GM12865 (cell line): ENCODE results near the gene ADAMTS7.

Experiments
- DNase-seq: peaks from one replicate; pipeline ENCODE4 v3.0.0; 2010; ENCODE audit warnings: low read depth
- H3K4me3 ChIP-seq: 2 replicates; pipeline ENCODE4 v1.5.1; 2011; ENCODE audit warnings: mild to moderate bottlenecking, low read depth, low read length, control low read depth
- CTCF ChIP-seq: IDR thresholded peaks from 2 replicates; pipeline ENCODE4 v1.5.1; 2011; ENCODE audit warnings: low read length, control low read depth, low read depth, inconsistent platforms; ENCODE audit not compliant: insufficient read depth; ENCODE audit errors: missing control alignments

Gene ADAMTS7

GRCh38 chr15:78811124-78811824 is at the start of gene ADAMTS7:
Gene ADAMTS7, minus strand, starts transcription at chr15:78811464. Its CDS starts 244 bp downstream, at chr15:78811220.
- peak within 1 kb of the TSS; percentile 56 for H3K4me3 ChIP-seq
- peak; percentile 82 for DNase-seq
- TF ChIP-seq CTCF, result peak; percentile 78

GRCh38 chr15:78859971-78860719 is 48.9 kb upstream of the ADAMTS7 start:
- DNase-seq, result peak; percentile 87
- H3K4me3 ChIP-seq, result peak overlapping the region; percentile 50

GRCh38 chr15:78855746-78856145 is 44.5 kb upstream of the ADAMTS7 start:
- TF ChIP-seq CTCF, result no peak

More at GRCh38 chr15:78859971-78860719, 48.9 kb upstream of the ADAMTS7 start:
- TF ChIP-seq CTCF, result peak; percentile 48

GRCh38 chr15:78854833-78855372 is 43.6 kb upstream of the ADAMTS7 start:
- H3K4me3 ChIP-seq, result no peak overlapping the region
- DNase-seq, result no peak
- TF ChIP-seq CTCF, result no peak

More at GRCh38 chr15:78855746-78856145, 44.5 kb upstream of the ADAMTS7 start:
- no peak for DNase-seq
- H3K4me3 ChIP-seq, result no peak overlapping the region

GRCh38 chr15:78853500-78853899 is 42.2 kb upstream of the ADAMTS7 start:
- DNase-seq, result no peak
- no peak for TF ChIP-seq CTCF
- no peak overlapping the region for H3K4me3 ChIP-seq

GRCh38 chr15:78850941-78851755 is 39.9 kb upstream of the ADAMTS7 start:
- DNase-seq, result no peak
- H3K4me3 ChIP-seq, result no peak overlapping the region
- TF ChIP-seq CTCF, result no peak
